ENCODE results near the gene C17orf114.
"Not testable (repeated sequence)": the region's sequence is repeated elsewhere in the genome, so short reads cannot be mapped to it uniquely, and the experiment has no call there.

C17orf114 gene

GRCh38 chr17:4833178-4833940 is 31.2 kb upstream of the C17orf114 start, which contains the start of gene MINK1:
MINK1 (plus strand) TSS chr17:4833340; CDS start chr17:4833584, 244 bp downstream.
- peak within 1 kb of the TSS; percentile 100 for H3K4me3 ChIP-seq (ENCODE audit: low read length)
- peak within 1 kb of the TSS; percentile 88 for H3K9ac ChIP-seq (ENCODE audit: low read length)
- no peak for TF ChIP-seq CTCF (IDR thresholded peaks at IDR 0.05; ENCODE audit: low read depth, low read length)
- no peak for TF ChIP-seq EZH2phosphoT487 (IDR thresholded peaks at IDR 0.05; ENCODE audit: low read depth)
- peaks cover 39% of the 10 kb centered on the region for H3K79me2 ChIP-seq (ENCODE audit: low read length)
- no peaks in the 10 kb centered on the region for H3K36me3 ChIP-seq (replicated peaks; ENCODE audit: low read depth, low read length)
- no peaks in the 10 kb centered on the region for H3K27me3 ChIP-seq (ENCODE audit: low read depth, low read length)
- peaks cover 11% of the 10 kb centered on the region for H3K4me1 ChIP-seq (ENCODE audit: low read length)
- peaks cover 14% of the 10 kb centered on the region for H4K20me1 ChIP-seq (ENCODE audit: insufficient read depth, low read length)
- H3K27ac ChIP-seq (ENCODE audit: low read length) = peak within 1 kb of the TSS; percentile 52
- no peak within 1 kb of the TSS for H2AFZ ChIP-seq (ENCODE audit: low read depth, low read length)
- peak within 1 kb of the TSS; percentile 100 for H3K4me2 ChIP-seq (ENCODE audit: low read length)
- no peaks in the 10 kb centered on the region for H3K9me3 ChIP-seq (ENCODE audit: insufficient read depth, low read length)

GRCh38 chr17:4832829-4833177 is 30.7 kb upstream of the C17orf114 start:
- Histone ChIP-seq H3K27ac (ENCODE audit: low read length) (0 out of 2 replicates have a peak overlapping the region, but pooled peaks have one; percentile 27), H3K4me3 (ENCODE audit: low read length) (peak overlapping the region; percentile 100), H3K4me1 (ENCODE audit: low read length) (peaks cover 11% of the 10 kb centered on the region), H3K9ac (ENCODE audit: low read length) (peak overlapping the region; percentile 81), H3K79me2 (ENCODE audit: low read length) (peaks cover 36% of the 10 kb centered on the region), H4K20me1 (ENCODE audit: insufficient read depth, low read length) (peaks cover 12% of the 10 kb centered on the region), H3K4me2 (ENCODE audit: low read length) (peak overlapping the region; percentile 66)
- not testable (repeated sequence) for H2AFZ ChIP-seq (ENCODE audit: low read depth, low read length); H3K27me3 ChIP-seq (ENCODE audit: low read depth, low read length); H3K9me3 ChIP-seq (ENCODE audit: insufficient read depth, low read length); H3K36me3 ChIP-seq (replicated peaks; ENCODE audit: low read depth, low read length)

- Histone ChIP-seq H3K9me3 (ENCODE audit: insufficient read depth, low read length) (no peaks in the 10 kb centered on the region), H3K27me3 (ENCODE audit: low read depth, low read length) (no peaks in the 10 kb centered on the region), H3K4me2 (ENCODE audit: low read length) (no peak overlapping the region), H2AFZ (ENCODE audit: low read depth, low read length) (no peak overlapping the region), H3K36me3 (replicated peaks; ENCODE audit: low read depth, low read length) (no peaks in the 10 kb centered on the region), H3K4me1 (ENCODE audit: low read length) (no peaks in the 10 kb centered on the region), H4K20me1 (ENCODE audit: insufficient read depth, low read length) (no peaks in the 10 kb centered on the region), H3K4me3 (ENCODE audit: low read length) (no peak overlapping the region), H3K79me2 (ENCODE audit: low read length) (no peaks in the 10 kb centered on the region), H3K9ac (ENCODE audit: low read length) (no peak overlapping the region), H3K27ac (ENCODE audit: low read length) (no peak overlapping the region)
- TF ChIP-seq EZH2phosphoT487 (IDR thresholded peaks at IDR 0.05; ENCODE audit: low read depth) (no peak), CTCF (IDR thresholded peaks at IDR 0.05; ENCODE audit: low read depth, low read length) (no peak)
Measured at GRCh38 chr17:4827399-4827798, 25.3 kb upstream of the C17orf114 start.

GRCh38 chr17:4823373-4824089 is 21.4 kb upstream of the C17orf114 start:
- no peak overlapping the region for H3K4me3 ChIP-seq (ENCODE audit: low read length)
- TF ChIP-seq CTCF (IDR thresholded peaks at IDR 0.05; ENCODE audit: low read depth, low read length) = no peak
- H3K4me1 ChIP-seq (ENCODE audit: low read length) = no peaks in the 10 kb centered on the region
- H3K27ac ChIP-seq (ENCODE audit: low read length) = no peak overlapping the region
- no peaks in the 10 kb centered on the region for H3K9me3 ChIP-seq (ENCODE audit: insufficient read depth, low read length)
- no peak overlapping the region for H3K9ac ChIP-seq (ENCODE audit: low read length)
- H3K79me2 ChIP-seq (ENCODE audit: low read length) = no peaks in the 10 kb centered on the region
- no peak overlapping the region for H3K4me2 ChIP-seq (ENCODE audit: low read length)
- no peaks in the 10 kb centered on the region for H4K20me1 ChIP-seq (ENCODE audit: insufficient read depth, low read length)
- no peaks in the 10 kb centered on the region for H3K36me3 ChIP-seq (replicated peaks; ENCODE audit: low read depth, low read length)
- H2AFZ ChIP-seq (ENCODE audit: low read depth, low read length) = no peak overlapping the region
- no peaks in the 10 kb centered on the region for H3K27me3 ChIP-seq (ENCODE audit: low read depth, low read length)
